ENCODE measurements around the gene SEZ6.

The SEZ6 gene

DNA sequence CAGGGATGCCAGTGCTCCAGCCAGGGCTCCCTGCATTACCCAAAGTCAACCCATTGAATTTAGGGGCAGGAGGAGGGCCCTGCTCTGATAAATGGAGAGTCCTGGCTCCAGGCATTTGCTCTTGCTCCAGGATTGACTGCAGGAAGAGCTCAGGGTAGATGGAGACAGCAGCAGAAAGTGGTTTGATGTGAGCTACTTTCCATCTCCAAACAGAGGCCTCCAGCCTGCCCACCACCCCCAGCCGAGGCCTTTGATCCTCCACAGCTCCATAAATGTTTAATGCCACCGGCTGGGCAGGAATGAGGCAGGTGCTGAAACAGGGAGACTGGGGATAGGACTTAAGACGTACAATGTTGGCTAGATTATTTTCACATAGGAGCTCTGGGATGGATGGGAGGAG lies 4.3 kb upstream of the SEZ6 start:
- TF ChIP-seq, protein P1, sequence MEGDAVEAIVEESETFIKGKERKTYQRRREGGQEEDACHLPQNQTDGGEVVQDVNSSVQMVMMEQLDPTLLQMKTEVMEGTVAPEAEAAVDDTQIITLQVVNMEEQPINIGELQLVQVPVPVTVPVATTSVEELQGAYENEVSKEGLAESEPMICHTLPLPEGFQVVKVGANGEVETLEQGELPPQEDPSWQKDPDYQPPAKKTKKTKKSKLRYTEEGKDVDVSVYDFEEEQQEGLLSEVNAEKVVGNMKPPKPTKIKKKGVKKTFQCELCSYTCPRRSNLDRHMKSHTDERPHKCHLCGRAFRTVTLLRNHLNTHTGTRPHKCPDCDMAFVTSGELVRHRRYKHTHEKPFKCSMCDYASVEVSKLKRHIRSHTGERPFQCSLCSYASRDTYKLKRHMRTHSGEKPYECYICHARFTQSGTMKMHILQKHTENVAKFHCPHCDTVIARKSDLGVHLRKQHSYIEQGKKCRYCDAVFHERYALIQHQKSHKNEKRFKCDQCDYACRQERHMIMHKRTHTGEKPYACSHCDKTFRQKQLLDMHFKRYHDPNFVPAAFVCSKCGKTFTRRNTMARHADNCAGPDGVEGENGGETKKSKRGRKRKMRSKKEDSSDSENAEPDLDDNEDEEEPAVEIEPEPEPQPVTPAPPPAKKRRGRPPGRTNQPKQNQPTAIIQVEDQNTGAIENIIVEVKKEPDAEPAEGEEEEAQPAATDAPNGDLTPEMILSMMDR (IDR thresholded peaks at IDR 0.05): no peak

DNA sequence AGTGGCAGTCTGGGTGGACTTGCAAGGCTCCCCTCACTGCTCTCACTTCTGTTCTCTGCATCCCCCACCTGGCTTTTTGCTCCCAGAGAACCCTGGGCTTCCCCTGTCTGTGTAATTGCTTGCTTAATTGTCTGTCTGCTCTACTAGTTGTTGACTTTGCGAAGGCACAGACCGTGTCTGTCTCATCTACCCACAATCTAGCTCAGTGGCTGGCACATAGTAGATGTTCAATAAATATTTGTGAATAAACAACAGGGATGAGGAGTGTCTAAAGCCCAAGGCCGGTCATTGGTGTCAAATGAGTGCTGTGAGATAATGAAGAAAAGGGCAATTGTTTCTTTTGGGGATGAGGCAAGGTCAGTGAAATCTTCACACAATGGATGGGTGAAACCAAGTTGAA lies 2.8 kb upstream of the SEZ6 start:
- TF ChIP-seq, protein P1 (IDR thresholded peaks at IDR 0.05): no peak

- TF ChIP-seq, protein P1 (IDR thresholded peaks at IDR 0.05): no peak
Observed at GRCh38 chr17:29007860-29008455, 2.1 kb upstream of the SEZ6 start.

DNA sequence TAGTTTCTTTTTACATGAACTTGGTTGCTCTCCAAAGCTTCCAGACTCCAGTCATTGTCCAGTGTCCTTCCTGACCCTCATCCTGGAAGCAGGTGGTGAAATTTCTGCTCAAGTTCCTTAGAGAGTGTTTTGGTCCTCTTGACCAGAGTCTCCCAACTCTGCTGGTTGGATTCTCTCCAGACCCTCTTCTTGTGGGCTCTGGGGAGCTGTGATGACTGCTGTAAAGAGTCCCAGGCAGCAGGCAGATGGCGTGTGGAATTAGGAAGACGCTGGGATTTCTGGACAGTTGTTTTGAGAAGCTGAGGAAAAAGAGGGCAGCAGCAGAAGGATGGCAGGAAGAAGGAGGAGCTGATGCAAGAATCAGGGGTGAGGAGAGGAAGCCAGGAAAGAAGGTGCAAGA lies 1.6 kb upstream of the SEZ6 start:
- TF ChIP-seq, protein P1 (IDR thresholded peaks at IDR 0.05): no peak

DNA sequence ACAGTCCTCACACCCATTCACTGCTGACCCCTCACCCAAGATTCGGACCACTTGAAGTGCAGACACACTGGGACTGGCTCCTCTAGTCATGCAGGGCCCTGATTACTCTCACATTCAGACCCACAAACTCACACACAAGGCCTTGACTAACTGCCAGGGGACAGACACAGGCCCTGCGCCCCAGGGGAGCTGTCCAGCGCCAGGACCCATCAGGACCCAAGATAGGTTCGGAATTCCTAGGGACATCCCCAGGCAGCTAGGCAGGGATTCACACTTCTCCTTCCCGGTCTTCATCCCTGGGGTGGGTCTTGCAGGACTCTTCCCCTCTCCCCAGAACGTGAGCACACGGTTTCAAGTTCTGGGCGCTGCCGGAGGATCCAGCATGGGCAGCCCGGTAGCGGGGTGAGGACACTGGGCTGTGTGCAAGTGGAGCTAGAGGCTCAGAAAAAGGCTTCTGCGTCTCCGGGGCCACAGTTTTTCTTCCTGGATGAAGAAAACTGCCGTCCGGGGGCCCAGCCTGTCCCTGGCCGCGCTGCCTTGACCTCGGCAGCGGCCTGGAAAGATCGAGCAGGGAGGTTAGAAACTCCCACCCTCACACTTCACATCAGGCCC lies 1.6 kb downstream of the SEZ6 start:
- TF ChIP-seq, protein P1 (IDR thresholded peaks at IDR 0.05): no peak

DNA sequence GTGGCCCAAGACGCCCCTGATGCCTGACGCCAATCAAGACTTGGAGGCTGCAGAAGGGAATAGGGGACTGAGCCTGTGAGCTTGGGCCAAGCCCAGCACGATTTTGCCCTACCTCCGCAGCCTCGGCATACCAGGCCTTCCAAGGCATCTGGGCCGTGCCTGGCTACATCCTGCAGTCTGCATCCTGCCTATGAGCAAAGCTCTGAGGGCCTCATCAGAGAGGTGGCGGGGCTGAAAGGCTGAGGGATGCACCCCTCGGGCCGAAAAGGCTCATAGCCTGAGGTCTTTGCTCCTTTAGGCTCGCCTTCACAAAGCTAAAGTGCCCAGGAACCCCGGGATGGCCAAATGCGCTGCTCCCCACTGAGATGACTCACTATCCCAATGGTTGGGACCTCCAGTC lies 2.5 kb downstream of the SEZ6 start:
- TF ChIP-seq, protein P1 (IDR thresholded peaks at IDR 0.05): no peak

GRCh38 chr17:29002811-29003210 lies 3.0 kb downstream of the SEZ6 start:
- TF ChIP-seq, protein P1 (IDR thresholded peaks at IDR 0.05): no peak

GRCh38 chr17:29000973-29001372 lies 4.9 kb downstream of the SEZ6 start:
- TF ChIP-seq, protein P1 (IDR thresholded peaks at IDR 0.05): no peak

All from LNCAP (cell line).